NCI-H128 (cell line): ENCODE results near the gene PPIP5K1.
"Not testable (repeated sequence)": the region's sequence is repeated elsewhere in the genome, so short reads cannot be mapped to it uniquely, and the experiment has no call there.

Source experiments
- DNase-seq: peaks from one replicate; lab custom pipeline; 2025; ENCODE audit not compliant: unreplicated experiment; lab: John Stamatoyannopoulos, UW

PPIP5K1 gene

GRCh38 chr15:43545426-43545825 lies 44.6 kb downstream of the PPIP5K1 start:
- no peak for DNase-seq

GRCh38 chr15:43544266-43544665 lies 45.7 kb downstream of the PPIP5K1 start:
- no peak for DNase-seq

DNA sequence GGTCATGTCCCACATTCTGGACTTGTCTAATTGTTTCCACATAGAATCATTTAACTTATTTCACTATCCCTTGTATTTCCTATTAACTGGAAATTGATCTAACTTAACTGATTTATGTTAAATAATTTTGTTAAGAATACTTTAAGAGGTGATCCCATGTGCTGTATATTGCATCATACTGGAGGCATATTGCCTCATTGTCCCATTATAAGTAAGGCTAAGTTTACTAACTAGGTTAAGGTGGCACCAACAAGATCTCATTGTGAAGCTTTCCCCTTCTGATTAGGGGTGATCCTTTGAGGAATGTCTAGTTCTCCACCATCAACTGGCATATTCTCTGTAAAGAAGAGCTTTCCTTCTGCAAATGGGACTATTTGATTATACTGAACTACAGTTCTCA lies 48.2 kb downstream of the PPIP5K1 start:
- DNase-seq: no peak

DNA sequence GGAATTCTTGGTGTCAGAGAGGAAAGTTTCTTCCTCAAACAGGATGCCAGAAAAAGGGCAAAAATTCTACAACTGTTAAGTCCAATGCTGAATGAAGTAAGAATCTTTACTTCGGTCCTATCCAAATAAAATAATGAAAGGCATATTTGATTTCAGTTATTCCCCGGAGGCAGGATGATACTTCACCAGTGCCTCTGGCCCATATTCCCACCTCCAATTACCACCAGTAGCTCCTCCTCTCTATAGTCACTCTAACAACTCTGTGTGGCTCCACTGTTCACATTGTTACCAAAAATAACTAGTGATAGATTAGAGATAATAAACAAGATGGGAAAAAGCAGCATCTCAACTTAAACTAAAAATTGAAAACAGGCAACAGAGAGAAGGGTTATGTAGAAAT lies 51.9 kb downstream of the PPIP5K1 start:
- DNase-seq: no peak

DNA sequence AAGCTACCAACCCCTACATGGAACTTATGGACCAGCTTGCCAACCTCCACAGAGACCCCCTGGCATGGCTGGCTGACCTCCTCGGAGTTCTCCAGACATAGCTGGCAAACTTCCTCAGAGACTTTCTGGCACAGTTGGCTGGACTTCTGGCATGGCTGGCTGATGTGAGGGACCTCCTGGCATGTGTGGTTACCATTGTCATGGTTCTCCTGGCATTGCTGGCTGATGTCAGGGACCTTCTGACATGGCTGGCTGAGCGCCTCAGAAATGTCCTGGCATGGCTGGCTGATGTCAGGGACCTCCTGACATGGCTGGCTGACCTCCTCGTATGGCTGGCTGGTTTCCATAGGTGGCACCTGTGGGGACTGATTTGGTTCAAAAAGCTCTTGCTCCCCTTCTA lies 55.1 kb downstream of the PPIP5K1 start:
- no peak for DNase-seq

DNA sequence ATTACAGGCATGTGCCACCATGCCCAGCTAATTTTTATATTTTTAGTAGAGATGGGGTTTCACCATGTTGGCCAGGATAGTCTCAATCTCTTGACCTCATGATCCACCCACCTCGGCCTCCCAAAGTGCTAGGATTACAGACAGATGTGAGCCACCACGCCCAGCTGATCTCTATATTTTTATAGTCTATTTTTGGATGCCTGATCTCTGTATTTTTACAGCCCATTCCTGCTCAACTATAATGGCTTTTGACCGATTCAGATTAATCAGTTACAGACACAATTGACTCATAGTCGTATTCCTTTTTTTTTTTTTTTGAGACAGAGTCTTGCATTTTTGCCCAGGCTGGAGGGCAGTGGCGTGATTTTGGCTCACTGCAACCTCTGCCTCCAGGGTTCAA lies 57.2 kb downstream of the PPIP5K1 start:
- not testable (repeated sequence) for DNase-seq

- no peak for DNase-seq
These were observed 58.9 kb downstream of the PPIP5K1 start for GRCh38 chr15:43531018-43531670.

- DNase-seq: no peak
These were observed 60.2 kb downstream of the PPIP5K1 start for GRCh38 chr15:43529587-43530345.

DNA sequence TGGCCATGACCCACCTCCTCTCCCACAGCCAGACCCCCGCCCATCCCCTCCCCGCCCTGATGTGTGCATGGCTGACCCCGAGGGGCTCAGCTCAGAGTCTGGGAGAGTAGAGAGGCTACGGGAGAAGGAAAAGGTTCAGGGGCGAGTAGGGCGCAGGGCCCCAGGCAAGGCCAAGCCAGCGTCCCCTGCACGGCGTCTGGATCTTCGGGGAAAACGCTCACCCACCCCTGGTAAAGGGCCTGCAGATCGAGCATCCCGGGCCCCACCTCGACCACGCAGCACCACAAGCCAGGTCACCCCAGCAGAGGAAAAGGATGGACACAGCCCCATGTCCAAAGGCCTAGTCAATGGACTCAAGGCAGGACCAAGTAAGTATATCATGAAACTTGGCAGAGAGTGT lies 60.9 kb downstream of the PPIP5K1 start:
- no peak for DNase-seq

GRCh38 chr15:43528542-43529007 lies 61.4 kb downstream of the PPIP5K1 start:
- no peak for DNase-seq

DNA sequence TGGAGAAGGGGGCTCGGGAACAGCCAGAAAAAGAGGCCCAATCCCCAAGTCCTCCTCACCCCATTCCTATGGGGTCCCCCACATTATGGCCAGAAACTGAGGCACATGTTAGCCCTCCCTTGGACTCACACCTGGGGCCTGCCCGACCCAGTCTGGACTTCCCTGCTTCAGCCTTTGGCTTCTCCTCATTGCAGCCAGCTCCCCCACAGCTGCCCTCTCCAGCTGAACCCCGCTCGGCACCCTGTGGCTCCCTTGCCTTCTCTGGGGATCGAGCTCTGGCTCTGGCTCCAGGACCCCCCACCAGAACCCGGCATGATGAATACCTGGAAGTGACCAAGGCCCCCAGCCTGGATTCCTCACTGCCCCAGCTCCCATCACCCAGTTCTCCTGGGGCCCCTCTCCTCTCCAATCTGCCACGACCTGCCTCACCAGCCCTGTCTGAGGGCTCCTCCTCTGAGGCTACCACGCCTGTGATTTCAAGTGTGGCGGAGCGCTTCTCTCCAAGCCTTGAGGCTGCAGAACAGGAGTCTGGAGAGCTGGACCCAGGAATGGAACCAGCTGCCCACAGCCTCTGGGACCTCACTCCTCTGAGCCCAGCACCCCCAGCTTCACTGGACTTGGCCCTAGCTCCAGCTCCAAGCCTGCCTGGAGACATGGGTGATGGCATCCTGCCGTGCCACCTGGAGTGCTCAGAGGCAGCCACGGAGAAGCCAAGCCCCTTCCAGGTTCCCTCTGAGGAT lies 62.0 kb downstream of the PPIP5K1 start:
- DNase-seq: no peak

DNA sequence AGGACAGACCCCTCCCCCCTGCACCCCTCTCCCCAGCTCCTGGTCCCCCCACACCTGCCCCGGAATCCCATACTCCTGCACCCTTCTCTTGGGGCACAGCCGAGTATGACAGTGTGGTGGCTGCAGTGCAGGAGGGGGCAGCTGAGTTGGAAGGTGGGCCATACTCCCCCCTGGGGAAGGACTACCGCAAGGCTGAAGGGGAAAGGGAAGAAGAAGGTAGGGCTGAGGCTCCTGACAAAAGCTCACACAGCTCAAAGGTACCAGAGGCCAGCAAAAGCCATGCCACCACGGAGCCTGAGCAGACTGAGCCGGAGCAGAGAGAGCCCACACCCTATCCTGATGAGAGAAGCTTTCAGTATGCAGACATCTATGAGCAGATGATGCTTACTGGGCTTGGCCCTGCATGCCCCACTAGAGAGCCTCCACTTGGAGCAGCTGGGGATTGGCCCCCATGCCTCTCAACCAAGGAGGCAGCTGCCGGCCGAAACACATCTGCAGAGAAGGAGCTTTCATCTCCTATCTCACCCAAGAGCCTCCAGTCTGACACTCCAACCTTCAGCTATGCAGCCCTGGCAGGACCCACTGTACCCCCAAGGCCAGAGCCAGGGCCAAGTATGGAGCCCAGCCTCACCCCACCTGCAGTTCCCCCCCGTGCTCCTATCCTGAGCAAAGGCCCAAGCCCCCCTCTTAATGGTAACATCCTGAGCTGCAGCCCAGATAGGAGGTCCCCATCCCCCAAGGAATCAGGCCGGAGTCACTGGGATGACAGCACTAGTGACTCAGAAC lies 62.8 kb downstream of the PPIP5K1 start:
- DNase-seq: no peak

- DNase-seq: no peak
These were observed 63.6 kb downstream of the PPIP5K1 start for GRCh38 chr15:43526261-43526930.

DNA sequence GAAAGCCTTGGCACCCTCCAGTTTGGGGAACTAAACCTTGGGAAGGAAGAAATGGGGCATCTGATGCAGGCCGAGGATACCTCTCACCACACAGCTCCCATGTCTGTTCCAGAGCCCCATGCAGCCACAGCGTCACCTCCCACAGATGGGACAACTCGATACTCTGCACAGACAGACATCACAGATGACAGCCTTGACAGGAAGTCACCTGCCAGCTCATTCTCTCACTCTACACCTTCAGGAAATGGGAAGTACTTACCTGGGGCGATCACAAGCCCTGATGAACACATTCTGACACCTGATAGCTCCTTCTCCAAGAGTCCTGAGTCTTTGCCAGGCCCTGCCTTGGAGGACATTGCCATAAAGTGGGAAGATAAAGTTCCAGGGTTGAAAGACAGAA lies 64.9 kb downstream of the PPIP5K1 start:
- DNase-seq: no peak

DNA sequence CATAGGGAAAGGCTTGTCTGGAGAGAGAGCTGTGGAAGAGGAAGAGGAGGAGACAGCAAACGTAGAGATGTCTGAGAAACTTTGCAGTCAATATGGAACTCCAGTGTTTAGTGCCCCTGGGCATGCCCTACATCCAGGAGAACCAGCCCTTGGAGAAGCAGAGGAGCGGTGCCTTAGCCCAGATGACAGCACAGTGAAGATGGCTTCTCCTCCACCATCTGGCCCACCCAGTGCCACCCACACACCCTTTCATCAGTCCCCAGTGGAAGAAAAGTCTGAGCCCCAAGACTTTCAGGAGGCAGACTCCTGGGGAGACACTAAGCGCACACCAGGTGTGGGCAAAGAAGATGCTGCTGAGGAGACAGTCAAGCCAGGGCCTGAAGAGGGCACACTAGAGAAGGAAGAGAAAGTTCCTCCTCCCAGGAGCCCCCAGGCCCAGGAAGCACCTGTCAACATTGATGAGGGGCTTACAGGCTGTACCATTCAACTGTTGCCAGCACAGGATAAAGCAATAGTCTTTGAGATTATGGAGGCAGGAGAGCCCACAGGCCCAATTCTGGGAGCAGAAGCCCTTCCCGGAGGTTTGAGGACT lies 65.7 kb downstream of the PPIP5K1 start:
- DNase-seq: no peak

GRCh38 chr15:43523646-43524045 lies 66.4 kb downstream of the PPIP5K1 start:
- DNase-seq: no peak

DNA sequence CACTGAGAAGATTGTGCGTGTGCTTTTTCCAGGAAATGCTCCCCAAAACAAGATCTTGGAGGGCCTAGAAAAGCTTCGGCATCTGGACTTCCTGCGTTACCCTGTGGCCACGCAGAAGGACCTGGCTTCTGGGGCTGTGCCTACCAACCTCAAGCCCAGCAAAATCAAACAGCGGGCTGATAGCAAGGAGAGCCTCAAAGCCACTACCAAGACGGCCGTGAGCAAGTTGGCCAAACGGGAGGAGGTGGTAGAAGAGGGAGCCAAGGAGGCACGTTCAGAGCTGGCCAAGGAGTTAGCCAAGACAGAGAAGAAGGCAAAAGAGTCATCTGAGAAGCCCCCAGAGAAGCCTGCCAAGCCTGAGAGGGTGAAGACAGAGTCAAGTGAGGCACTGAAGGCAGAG lies 67.8 kb downstream of the PPIP5K1 start:
- no peak for DNase-seq

DNA sequence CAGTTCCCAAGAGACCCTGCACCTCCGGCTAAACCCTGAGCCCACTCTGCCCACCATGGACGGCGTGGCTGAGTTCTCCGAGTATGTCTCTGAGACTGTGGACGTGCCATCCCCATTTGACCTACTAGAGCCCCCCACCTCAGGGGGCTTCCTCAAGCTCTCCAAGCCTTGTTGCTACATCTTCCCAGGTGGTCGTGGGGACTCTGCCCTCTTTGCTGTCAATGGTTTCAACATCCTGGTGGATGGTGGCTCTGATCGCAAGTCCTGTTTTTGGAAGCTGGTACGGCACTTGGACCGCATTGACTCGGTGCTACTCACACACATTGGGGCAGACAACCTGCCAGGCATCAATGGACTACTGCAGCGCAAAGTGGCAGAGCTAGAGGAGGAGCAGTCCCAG lies 68.6 kb downstream of the PPIP5K1 start:
- no peak for DNase-seq

GRCh38 chr15:43520138-43520537 lies 69.9 kb downstream of the PPIP5K1 start:
- no peak for DNase-seq

- DNase-seq: no peak
These were observed 70.8 kb downstream of the PPIP5K1 start for GRCh38 chr15:43519196-43519595.
